GM18499 (cell line): Measurements from ENCODE around the gene VPS33A.
A peak's percentile ranks its signal among the peaks of the same experiment; 100 is the strongest.
"Not testable (repeated sequence)": the region's sequence is repeated elsewhere in the genome, so short reads cannot be mapped to it uniquely, and the experiment has no call there.

Experiments
- ATAC-seq: cut with Tn5 transposase; IDR thresholded peaks from one replicate; pipeline ENCODE4 v1.9.1; 2021; ENCODE audit warnings: moderate number of reproducible peaks; ENCODE audit not compliant: insufficient read depth, unreplicated experiment

VPS33A gene

DNA sequence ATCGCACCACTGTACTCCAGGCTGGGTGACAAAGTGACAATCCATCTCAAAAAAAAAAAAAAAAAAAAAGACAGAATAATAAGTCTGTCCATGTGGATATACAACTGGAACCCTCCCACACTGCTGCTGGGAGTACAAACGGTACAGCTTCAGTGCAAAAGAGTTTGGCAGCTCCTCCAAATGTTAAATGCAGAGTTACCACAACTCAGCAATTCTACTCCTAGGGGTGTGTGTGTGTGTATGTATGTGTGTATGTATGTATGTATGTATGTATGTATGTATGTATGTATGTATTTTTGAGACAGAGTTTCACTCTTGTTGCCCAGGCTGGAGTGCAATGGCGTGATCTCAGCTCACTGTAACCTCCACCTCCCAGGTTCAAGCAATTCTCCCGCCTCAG, 7.4 kb downstream of the VPS33A start:
- ATAC-seq, result not testable (repeated sequence)

DNA sequence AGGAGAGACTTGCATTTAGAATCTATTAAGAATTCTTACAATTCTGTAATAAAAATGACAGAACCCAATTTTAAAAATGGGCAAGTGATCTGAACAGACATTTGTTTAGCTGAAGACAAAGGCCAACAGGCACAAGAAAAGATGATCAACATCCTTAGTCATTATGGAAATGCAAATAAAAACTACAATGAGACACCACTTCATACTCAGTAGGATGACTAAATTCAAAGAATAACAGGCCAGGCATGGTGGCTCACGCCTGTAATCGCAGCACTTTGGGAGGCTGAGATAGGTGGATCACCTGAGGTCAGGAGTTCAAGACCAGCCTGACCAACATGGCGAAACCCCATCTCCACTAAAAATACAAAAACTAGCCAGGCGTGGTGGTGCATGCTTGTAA, 7.8 kb downstream of the VPS33A start:
- not testable (repeated sequence) for ATAC-seq

DNA sequence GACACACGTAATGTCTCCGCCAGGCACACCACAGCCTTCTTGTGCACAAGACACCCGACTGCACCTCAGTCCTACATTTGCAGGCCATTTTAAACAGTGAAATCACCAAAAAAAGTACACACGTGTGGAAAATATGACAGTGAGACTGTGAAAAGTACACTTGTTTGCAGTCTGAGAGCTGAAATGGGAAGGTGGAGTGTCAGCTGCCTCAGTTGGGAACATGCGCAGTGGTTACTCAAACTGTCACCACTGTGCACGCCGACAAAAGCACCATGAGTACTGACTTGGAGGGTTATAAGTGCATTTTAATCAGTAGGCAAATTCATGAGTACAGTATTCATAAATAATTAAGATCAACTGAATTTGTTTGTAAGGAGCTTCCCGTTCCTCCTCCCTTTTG, 15.8 kb downstream of the VPS33A start:
- no peak for ATAC-seq

DNA sequence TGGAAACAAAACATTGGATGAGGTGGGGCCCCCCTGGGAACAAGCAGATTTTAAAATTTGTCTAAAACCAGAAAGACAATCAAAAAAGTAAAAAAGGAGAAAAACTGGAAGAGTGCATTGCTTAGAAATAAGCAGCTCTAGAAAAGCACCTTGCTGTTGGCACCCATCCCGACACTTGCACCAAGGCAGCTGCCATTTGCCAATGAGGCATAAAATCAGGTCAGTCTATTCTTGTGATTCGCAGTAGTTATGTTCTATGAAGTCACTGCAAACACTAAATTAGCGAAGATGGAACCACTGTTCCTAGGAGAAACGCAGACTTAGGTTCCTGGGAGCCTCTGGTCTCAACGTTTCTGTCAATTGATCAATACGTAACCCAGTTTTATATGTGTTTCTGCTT, 16.2 kb downstream of the VPS33A start:
- no peak for ATAC-seq

DNA sequence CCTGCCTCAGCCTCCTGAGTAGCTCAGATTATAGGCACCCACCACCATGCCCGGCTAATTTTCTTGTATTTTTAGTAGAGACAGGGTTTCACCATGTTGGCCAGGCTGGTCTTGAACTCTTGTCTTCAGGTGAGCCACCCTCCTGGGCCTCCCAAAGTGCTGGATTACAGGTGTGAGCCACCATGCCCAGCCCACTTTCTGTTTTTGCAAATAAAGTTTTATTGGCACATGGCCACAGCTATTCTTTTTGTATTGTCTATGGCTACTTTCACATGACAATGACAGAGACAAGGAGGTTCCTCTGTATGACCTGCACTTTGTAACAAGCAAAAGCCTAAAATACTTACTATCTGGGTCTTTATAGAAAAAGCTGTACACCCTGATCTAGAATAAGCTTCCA, 20.7 kb downstream of the VPS33A start:
- no peak for ATAC-seq

DNA sequence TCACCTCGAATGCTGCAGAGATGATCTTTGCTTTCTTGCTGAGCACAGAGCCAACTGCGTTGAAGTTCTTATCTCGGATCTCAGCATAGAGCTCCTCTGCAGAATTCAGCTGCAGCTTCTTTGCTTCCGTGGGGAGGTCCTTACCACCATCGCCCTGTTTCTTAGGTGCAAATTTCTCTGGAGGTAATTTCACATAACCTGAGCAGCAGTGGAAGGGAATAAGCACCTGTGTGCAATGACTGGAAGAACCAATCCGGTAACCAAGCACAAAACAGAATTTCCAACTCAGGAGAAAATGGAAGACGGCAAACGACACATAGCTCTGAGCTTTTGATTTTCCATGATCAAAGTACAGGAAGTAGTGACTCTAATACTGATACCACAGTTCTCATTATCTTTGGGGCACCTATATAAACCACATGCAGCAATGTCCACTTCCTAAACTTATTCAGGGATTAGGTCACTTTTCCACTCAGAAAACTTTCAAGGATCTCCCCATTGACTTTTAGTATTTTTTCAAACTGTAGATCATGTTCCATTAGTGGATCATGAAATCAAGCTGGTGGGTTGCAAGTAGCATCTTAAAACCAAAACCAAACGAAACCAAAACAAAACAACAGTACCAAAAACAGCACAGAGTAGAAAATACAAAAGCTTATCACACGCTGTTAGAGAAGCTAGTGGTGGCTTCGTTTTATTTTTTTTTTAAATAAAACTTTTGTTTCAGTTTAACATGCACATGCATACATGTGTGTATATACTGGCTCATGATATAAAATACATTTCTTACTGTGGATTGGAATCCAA, 21.5 kb downstream of the VPS33A start:
- ATAC-seq, result no peak

DNA sequence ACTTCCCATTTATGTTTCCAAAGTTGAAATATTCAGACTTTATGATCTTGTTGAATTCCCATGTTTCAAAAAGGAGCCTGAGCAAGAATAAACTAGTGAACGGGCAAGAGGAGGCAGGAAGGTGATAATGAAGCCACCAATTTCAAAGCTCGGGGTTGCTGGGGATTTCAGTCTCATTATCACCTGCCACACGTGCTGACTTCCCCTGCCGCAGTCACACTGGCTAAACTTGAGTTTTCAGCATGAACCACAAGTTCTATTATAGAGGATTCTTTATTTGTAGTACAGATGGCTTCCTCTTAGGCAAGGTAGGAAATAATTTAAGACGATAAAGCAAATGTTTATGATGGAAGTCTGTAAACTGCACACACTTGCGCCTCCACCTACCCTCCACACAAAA, 22.3 kb downstream of the VPS33A start:
- no peak for ATAC-seq

DNA sequence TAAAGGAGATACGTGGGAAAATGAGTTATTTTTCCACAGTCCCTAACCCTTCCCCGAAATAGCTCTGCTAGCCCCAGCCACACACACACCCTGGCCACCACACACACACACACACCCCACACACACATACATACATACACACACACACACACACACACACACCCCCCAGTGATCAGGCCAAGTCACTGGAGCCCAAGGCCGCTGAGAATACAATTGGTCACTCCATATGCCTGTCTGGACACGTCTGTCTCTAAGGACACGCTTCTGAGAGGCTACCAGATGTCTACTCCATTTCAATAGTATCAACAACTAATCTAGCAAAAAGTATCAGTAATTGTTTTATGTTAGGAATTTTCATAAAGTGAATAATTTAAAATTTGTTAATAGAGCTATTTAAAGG, 27.4 kb downstream of the VPS33A start:
- no peak for ATAC-seq

DNA sequence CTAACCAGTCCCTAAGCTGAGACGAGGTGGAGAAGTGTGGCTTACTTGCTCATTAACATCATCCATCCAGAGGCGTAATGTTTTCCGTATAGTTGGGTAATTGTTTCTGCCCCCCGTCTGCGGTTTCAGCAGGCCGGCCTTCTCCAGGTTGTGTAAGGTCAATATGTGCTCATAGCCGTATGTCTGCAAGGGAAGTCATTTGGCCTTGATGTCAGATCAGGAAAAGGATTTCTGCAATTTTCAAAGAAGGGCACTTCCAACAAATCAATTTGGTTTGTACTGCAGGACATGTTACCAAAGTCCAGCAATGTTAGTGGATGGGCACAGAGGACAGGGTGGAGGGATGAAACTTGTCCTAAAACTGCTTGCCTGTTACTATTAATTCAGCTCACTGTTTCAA, 30.6 kb downstream of the VPS33A start:
- no peak for ATAC-seq

DNA sequence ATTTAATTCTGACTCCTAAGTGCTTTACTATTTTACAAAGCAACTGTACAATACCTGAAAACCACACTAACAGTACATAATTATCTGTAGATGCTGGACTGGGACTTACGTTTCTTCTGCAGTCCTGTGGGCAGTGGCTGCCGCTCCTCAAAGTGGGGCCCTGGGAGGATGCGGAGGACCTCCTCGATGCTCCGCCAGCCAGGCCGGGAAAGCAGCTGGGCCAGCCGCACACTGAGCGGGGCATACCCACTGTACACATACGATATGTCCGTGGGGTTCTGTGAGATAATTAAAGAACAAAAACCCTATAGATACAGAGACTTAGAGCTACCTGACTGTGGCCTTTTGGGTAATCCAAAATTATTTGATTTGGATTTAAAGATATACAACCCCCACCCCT, 33.6 kb downstream of the VPS33A start:
- no peak for ATAC-seq

DNA sequence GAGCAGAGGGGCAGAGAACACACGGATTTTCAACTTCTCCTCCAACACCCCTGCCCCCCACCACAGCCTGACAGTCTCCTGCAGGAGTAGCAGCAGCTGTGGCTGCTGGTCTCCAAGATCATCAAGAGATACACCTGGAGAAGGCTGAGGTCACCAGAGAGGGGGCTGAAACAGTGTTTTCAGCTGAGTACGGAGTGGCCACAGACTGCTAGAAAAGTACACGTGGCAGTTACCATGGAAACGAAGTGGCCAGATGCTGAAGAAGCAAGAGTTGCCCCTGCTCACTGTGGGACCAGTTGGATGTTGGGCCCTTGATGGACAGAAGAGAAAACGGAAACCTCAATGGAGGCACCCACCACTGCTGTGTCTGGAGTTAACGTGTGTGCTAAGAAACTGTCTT, 35.5 kb downstream of the VPS33A start:
- ATAC-seq, result no peak

DNA sequence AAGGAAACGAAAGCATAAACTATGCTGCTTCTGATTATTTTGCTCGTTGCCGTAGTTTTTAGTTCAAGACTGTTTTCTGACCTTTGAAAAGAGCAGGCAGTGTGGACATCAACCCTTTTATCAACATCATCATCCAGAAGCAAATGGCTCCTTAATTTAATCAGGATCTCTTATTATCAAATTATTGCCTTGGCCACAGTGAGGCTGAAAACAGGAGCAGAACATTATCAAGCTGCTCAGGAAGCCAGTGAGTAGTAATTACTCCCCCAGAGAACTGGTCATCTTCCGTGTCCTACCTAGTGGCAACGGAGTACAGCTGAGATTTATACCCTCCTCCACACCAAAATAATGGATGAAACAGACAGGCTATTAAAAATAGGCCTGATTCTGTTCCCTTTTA, 38.2 kb downstream of the VPS33A start:
- ATAC-seq, result no peak

DNA sequence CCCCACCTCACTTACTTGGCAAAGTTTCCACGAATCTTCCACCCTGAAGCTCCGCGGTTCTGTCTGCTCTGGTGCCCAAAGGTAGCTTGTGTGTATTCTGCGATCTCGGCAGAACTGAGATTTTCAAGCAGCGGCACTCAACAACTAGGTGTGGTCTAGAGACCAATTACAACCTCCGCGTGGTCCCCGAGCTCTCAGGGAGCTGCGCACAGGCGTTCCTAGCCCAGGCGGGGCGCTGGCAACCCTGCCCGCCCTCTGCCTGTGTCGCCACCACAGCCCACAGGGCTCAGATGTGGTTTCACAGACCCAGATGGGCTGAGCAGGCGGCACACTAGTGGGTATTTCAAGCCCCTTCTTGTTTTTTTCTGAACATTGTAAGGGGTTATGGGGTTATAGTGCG, 39.0 kb downstream of the VPS33A start:
- no peak for ATAC-seq

DNA sequence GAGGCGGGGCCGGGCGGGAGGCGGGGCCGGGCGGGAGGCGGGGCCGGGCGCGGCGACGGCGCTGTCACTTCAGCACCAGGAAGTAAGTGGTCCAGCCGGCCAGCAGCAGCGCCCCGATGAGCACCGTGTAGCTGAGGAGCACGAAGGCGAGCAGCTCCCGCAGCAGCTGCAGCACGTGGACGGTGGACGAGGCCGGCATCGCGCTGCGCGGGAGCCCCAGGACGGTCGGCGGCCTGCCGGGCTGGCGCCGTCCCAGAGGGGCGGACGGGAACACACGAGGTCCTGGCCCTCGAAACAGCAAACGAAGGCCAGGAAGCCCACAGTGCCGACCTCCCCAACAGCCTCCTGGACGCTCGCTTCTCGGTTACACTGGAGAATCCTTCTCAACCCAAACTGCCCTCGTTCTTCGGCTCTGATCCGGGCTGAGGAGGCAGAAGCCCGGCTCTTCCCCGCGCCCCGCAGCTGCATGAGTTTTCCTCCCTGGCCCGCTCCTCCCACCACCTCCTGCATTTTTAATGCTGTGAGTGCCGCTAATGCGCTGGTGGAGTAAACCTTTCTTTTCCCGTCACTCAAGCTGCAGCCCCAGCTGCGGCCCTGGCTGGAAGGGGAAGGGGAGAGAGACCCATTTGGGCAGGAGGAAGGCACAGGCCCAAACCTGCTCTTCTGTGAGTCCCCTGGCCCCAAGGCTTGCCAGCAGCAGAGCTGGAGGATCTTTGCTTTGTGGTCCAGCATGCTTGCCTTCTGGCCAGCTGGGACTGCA, 39.7 kb downstream of the VPS33A start:
- ATAC-seq, result peak; percentile 29

DNA sequence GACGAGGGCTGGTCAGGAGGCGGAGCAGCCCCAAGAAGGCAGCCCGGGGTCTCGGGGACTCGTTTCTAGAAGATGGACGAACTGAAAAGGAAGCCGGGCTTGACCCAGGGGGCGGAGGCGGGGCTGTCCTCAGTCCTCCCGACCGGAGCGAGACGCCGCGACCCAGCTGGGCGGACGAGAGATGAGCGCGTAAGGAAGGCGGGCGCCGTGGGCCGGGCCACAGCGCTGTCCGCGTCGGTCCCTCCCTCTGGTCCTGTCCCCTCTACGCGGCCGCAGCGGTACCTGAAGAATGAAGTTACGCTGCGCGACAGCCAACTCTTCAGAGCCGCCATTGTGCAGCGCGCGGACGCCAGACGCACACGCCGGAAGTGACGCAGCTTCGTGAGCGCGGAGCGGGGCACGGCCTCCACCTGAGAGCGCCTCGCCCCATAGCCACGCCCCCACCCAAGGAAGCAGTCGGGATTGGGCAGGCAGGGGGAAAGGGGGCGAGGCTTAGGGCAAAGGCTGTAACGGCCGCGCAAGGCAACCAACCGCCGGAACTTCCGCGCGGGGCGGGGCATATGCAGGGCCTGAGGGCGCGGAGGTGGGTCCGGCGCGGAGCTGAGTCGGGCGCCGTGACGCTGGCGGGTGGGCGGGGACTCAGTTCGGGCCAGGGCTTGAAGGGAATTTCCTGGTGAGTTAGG, 40.5 kb downstream of the VPS33A start, which contains the start of gene DIABLO:
Gene DIABLO (minus strand): TSS at position 370 of the 683 bp plus-strand sequence. CDS start 38 bp downstream, at position 332.
- peak; percentile 76 for ATAC-seq

DNA sequence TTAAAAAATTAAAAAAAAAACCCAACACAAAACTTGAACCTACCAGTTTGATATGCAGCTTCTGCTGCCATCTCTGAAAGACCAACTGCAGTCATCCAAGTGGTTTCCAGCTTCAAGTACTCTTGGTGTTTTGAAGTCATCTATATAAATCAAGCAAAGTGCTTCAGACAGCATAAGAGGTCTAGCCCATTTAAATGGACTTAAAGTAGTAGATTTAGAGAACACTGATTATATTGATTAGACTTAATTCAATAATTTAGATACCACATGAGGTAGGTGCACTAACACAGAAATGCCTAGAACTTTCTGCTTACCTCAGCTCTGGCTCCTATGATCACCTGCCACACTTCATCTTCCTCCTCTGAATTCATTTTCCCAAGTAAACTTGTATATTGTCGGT, 49.8 kb downstream of the VPS33A start:
- no peak for ATAC-seq

DNA sequence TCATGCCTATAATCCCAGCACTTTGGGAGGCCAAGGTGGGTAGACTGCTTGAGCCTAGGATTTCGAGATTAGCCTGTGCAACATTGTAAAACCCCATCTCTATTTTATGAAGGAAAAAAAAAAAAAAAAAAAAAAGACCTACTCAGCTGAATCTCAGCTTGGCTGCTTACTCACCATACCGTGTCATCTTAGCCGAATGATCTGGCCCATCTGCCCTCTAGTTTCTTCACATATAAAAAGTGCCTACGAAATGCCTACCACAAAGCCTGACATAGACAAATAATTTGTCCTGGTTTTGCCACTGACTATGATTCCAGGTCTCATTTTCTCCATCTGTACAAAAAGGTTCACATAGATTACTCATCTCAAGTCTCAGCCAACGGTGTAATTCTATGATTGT, 50.5 kb downstream of the VPS33A start:
- ATAC-seq, result no peak

DNA sequence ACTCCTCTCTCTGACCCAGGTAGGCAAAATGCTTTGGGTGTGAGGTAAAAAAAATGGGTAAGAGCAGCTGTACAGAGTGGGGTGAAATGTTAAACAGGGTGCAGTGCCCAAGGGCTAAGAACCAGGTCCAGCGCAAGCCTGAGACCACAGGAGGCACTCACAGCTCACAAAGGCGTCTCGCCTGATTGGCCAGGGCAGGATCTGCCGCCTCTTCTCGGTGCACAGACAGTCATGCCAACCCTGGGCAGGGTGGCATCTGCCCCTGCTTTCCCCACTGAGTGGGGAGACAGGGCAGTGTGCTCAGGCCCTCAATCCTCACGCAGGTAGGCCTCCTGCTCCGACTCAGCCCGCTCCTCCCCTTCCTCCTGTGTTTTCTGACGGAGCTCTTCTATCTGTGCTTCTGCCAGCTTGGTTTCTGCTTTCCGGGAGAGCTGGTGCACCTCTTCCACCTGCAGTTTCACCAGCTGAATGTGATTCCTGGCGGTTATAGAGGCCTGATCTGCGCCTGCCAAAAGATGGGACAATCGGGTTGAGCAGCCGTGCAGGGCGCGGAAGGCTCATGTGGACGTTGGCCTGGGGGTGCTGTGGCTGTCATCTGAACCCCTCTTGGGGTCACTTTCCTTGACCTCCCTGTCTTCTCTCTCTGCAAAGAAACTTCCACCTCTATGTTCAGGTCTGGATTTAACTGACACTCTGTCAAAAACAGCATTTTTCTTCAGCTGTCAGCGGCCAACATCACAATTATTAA, 58.0 kb downstream of the VPS33A start:
- ATAC-seq, result no peak

DNA sequence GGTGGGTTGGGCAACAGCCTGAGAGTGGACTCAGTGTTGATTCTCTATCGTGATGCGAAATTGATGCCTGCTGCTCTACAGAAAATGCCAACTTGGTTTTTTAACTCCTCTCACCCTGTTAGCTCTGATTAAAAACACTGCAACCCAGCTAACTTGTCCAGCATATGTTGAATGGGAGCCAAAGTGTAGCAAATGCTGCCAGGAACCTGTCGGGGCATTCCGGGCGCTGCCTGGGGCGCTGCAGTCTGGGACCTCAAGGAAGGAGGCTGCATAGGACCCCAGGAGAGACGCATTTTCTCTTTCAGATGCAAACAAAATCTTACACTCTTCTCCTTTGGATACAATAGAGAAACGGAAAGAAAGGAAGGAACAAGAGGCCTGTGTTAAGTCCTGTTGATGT, 58.9 kb downstream of the VPS33A start:
- no peak for ATAC-seq

DNA sequence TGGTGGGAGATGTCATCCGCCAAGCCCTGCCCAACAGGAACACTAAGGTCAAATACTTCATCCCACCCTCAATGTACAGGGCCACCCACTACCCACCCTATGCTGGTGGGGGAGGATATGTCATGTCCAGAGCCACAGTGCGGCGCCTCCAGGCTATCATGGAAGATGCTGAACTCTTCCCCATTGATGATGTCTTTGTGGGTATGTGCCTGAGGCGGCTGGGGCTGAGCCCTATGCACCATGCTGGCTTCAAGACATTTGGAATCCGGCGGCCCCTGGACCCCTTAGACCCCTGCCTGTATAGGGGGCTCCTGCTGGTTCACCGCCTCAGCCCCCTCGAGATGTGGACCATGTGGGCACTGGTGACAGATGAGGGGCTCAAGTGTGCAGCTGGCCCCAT, 59.3 kb downstream of the VPS33A start:
- no peak for ATAC-seq
